Measurements from ENCODE around the gene TSPEAR.

- TF ChIP-seq EP300 (IDR thresholded peaks at IDR 0.05; ENCODE audit: low read length) (no peak), TCF3 (CRISPR knock-in tag; IDR thresholded peaks at IDR 0.05) (no peak)
These were observed 139.3 kb downstream of the TSPEAR start for GRCh38 chr21:44571844-44572782.
